ENCODE measurements around the gene DNAJC2.

Gene DNAJC2

GRCh38 chr7:103344453-103345149 is at the start of gene DNAJC2:
Gene DNAJC2, minus strand, starts transcription at chr7:103344767. Its CDS starts 145 bp downstream, at chr7:103344622.
- DNase-seq = peak; percentile 94

- DNase-seq = no peak
Observed at GRCh38 chr7:103391976-103392375, 47.4 kb upstream of the DNAJC2 start.

GRCh38 chr7:103391150-103391549 is 46.6 kb upstream of the DNAJC2 start:
- no peak for DNase-seq

GRCh38 chr7:103389263-103389662 is 44.7 kb upstream of the DNAJC2 start:
- no peak for DNase-seq

GRCh38 chr7:103388469-103389140 is 44.0 kb upstream of the DNAJC2 start:
- DNase-seq = no peak

GRCh38 chr7:103387242-103387641 is 42.7 kb upstream of the DNAJC2 start:
- no peak for DNase-seq

- no peak for DNase-seq
Observed at GRCh38 chr7:103382032-103382402, 37.5 kb upstream of the DNAJC2 start.

GRCh38 chr7:103381280-103382031 is 36.9 kb upstream of the DNAJC2 start:
- no peak for DNase-seq

- DNase-seq = no peak
Observed at GRCh38 chr7:103380395-103381191, 36.0 kb upstream of the DNAJC2 start.

GRCh38 chr7:103379270-103379975 is 34.9 kb upstream of the DNAJC2 start:
- no peak for DNase-seq

- no peak for DNase-seq
Observed at GRCh38 chr7:103373866-103374643, 29.5 kb upstream of the DNAJC2 start.

GRCh38 chr7:103369432-103369831 is 24.9 kb upstream of the DNAJC2 start:
- DNase-seq = no peak

GRCh38 chr7:103349805-103350204 is 5.2 kb upstream of the DNAJC2 start:
- DNase-seq = no peak

GRCh38 chr7:103348959-103349358 is 4.4 kb upstream of the DNAJC2 start:
- no peak for DNase-seq

- DNase-seq = no peak
Observed at GRCh38 chr7:103348452-103348851, 3.9 kb upstream of the DNAJC2 start.

GRCh38 chr7:103347507-103348267 is 3.1 kb upstream of the DNAJC2 start, which contains the start of gene PSMC2:
Gene PSMC2, plus strand, starts transcription at chr7:103347643. Its CDS starts 69 bp downstream, at chr7:103347712.
- DNase-seq = peak; percentile 92

GRCh38 chr7:103346396-103346795 is 1.8 kb upstream of the DNAJC2 start:
- DNase-seq = no peak

- DNase-seq = peak; percentile 69
Observed at GRCh38 chr7:103343758-103344452, 662 bp downstream of the DNAJC2 start.

GRCh38 chr7:103343332-103343731 is 1.2 kb downstream of the DNAJC2 start:
- DNase-seq = no peak

GRCh38 chr7:103341466-103341865 is 3.1 kb downstream of the DNAJC2 start:
- no peak for DNase-seq
